SK-N-SH (cell line): ENCODE measurements around the gene OR13G1. TPM values are rescaled to one million over a fixed set of nuclear protein-coding genes. Genes with fewer than 3 reads are reported as not detected.
A peak's percentile ranks its signal among the peaks of the same experiment; 100 is the strongest.

Source experiments
- CTCF ChIA-PET: fragments of 300-600, 350-600 bp; formaldehyde crosslinking; extraction: SDS; loops from one replicate; lab custom pipeline; 2021; lab: Yijun Ruan, JAX
- POLR2A ChIA-PET: fragments of 350-600 bp; sonication (Branson Sonifier 250); formaldehyde crosslinking; extraction: SDS; loops from one replicate; lab custom pipeline; 2020; ENCODE audit warnings: antibody characterized with exemption, inconsistent platforms; lab: Yijun Ruan, JAX
- DNase-seq: peaks from one replicate; pipeline ENCODE4 v3.0.0; 2012
- H2AFZ ChIP-seq: fragments of 200-600 bp; sonication (generic); 2 replicates; pipeline ENCODE4 v1.8.1; 2016; ENCODE audit warnings: antibody characterized with exemption, mild to moderate bottlenecking, low read depth
- H3F3A ChIP-seq: fragments of 200-600 bp; sonication (generic); replicated peaks from 2 replicates; pipeline ENCODE3; 2016; ENCODE audit warnings: antibody characterized with exemption, mild to moderate bottlenecking; ENCODE audit not compliant: insufficient read depth
- H3K27ac ChIP-seq, 2 experiments: fragments of 200-500 bp in 1 of 2; fragments of 200-600 bp in 1 of 2; sonication (Bioruptor generic) in 1 of 2; sonication (generic), shearing (Covaris generic) in 1 of 2; 2 replicates each; pipeline versions ENCODE4 v1.5.1 to v1.6.1; 2014 to 2016; ENCODE audit warnings: low read depth in 2 of 2, inconsistent platforms in 1 of 2, low read length in 1 of 2, mild to moderate bottlenecking in 1 of 2, mixed read lengths in 1 of 2
- H3K27me3 ChIP-seq: fragments of 200-600 bp; sonication (generic), shearing (Covaris generic); 2 replicates; pipeline ENCODE4 v1.6.1; 2016; ENCODE audit warnings: mixed run types; ENCODE audit not compliant: insufficient read depth
- H3K36me3 ChIP-seq, 2 experiments: fragments of 200-500 bp in 1 of 2; fragments of 200-600 bp in 1 of 2; sonication (Bioruptor generic) in 1 of 2; sonication (generic) in 1 of 2; replicated peaks in 1 of 2; 2 replicates each; pipeline versions ENCODE3 to v1.5.1; 2014 to 2016; ENCODE audit warnings: low read length in 1 of 2, mild to moderate bottlenecking in 1 of 2; ENCODE audit not compliant: insufficient read depth in 2 of 2, control insufficient read depth in 1 of 2
- H3K4me1 ChIP-seq, 2 experiments: fragments of 200-500 bp in 1 of 2; fragments of 200-600 bp in 1 of 2; sonication (Bioruptor generic) in 1 of 2; sonication (generic), shearing (Covaris generic) in 1 of 2; 2 replicates each; pipeline versions ENCODE4 v1.5.1 to v1.6.1; 2014 to 2016; ENCODE audit warnings: low read depth in 1 of 2, low read length in 1 of 2, mixed run types in 1 of 2; ENCODE audit not compliant: insufficient read depth in 2 of 2, control insufficient read depth in 1 of 2
- H3K4me2 ChIP-seq: fragments of 200-600 bp; sonication (generic), shearing (Covaris generic); 2 replicates; pipeline ENCODE4 v1.6.1; 2017; ENCODE audit warnings: mixed run types
- H3K4me3 ChIP-seq, 2 experiments: fragments of 200-500 bp in 1 of 2; fragments of 200-600 bp in 1 of 2; sonication (Bioruptor generic) in 1 of 2; sonication (generic), shearing (Covaris generic) in 1 of 2; 2 replicates each; pipeline versions ENCODE4 v1.5.1 to v1.8.1; 2014 to 2016; ENCODE audit warnings: low read depth in 2 of 2, inconsistent platforms in 1 of 2, low read length in 1 of 2, mild to moderate bottlenecking in 1 of 2, mixed read lengths in 1 of 2, moderate library complexity in 1 of 2
- H3K79me2 ChIP-seq: fragments of 200-600 bp; sonication (generic); 2 replicates; pipeline ENCODE4 v1.8.1; 2017; ENCODE audit warnings: mild to moderate bottlenecking; ENCODE audit not compliant: insufficient read depth
- H3K9ac ChIP-seq: fragments of 200-600 bp; sonication (generic); 2 replicates; pipeline ENCODE4 v1.6.1; 2017; ENCODE audit warnings: mixed run types
- H3K9me2 ChIP-seq: fragments of 200-600 bp; sonication (generic); 2 replicates; pipeline ENCODE4 v1.6.1; 2017; ENCODE audit warnings: mixed run types
- H3K9me3 ChIP-seq: fragments of 200-600 bp; sonication (generic); 2 replicates; pipeline ENCODE4 v1.6.1; 2017; ENCODE audit warnings: mixed run types, mild to moderate bottlenecking, moderate library complexity
- H4K20me1 ChIP-seq: fragments of 200-600 bp; sonication (generic); 2 replicates; pipeline ENCODE4 v1.6.1; 2017; ENCODE audit warnings: mild to moderate bottlenecking, mixed run types; ENCODE audit not compliant: insufficient read depth
- GABPA ChIP-seq: IDR thresholded peaks from 2 replicates; pipeline ENCODE4 v1.4.0; 2012; ENCODE audit warnings: low read depth, mild to moderate bottlenecking
- GATA2 ChIP-seq: sonication (generic); formaldehyde crosslinking; IDR thresholded peaks from 2 replicates; pipeline ENCODE4 v1.5.0; 2020; ENCODE audit warnings: mild to moderate bottlenecking, missing genetic modification reagents
- JUND ChIP-seq: IDR thresholded peaks from 2 replicates; pipeline ENCODE4 v1.4.0; 2012
- MEF2A ChIP-seq: IDR thresholded peaks from 2 replicates; pipeline ENCODE4 v1.4.0; 2012; ENCODE audit warnings: low read depth, borderline replicate concordance
- MXI1 ChIP-seq: IDR thresholded peaks from 2 replicates; pipeline ENCODE4 v1.6.1; 2012; ENCODE audit warnings: mild to moderate bottlenecking, low read depth, low read length, improper control_type of control experiment
- NRF1 ChIP-seq: IDR thresholded peaks from 2 replicates; pipeline ENCODE4 v1.6.1; 2012; ENCODE audit warnings: low read depth, mild to moderate bottlenecking, low read length
- POLR2AphosphoS5 ChIP-seq: IDR thresholded peaks from 2 replicates; pipeline ENCODE4 v1.6.1; 2012; ENCODE audit warnings: low read depth, low read length
- RXRA ChIP-seq: IDR thresholded peaks from 2 replicates; pipeline ENCODE4 v1.4.0; 2012; ENCODE audit warnings: low read depth, mild to moderate bottlenecking, borderline replicate concordance
- SIN3A ChIP-seq: IDR thresholded peaks from 2 replicates; pipeline ENCODE4 v1.6.1; 2012; ENCODE audit warnings: low read depth, mild to moderate bottlenecking, low read length, moderate library complexity, borderline replicate concordance
- WGBS: methylation state at CpG from one replicate; pipeline ENCODE4 v1.1.6; 2017; ENCODE audit warnings: low lambda C conversion rate; 5-methylcytosine and 5-hydroxymethylcytosine counted together
- polyA plus RNA-seq, 3 experiments: library from polyadenylated mRNA; depleted of rRNA; stranded (reverse); fragments of >200 nt; gene quantifications; 2 replicates each; pipeline ENCODE4 v1.2.3, GENCODE V29; 2012

The OR13G1 gene
- polyA plus RNA-seq, 1 of the 3 experiments (the other 2 are of a cell fraction): not detected

DNA sequence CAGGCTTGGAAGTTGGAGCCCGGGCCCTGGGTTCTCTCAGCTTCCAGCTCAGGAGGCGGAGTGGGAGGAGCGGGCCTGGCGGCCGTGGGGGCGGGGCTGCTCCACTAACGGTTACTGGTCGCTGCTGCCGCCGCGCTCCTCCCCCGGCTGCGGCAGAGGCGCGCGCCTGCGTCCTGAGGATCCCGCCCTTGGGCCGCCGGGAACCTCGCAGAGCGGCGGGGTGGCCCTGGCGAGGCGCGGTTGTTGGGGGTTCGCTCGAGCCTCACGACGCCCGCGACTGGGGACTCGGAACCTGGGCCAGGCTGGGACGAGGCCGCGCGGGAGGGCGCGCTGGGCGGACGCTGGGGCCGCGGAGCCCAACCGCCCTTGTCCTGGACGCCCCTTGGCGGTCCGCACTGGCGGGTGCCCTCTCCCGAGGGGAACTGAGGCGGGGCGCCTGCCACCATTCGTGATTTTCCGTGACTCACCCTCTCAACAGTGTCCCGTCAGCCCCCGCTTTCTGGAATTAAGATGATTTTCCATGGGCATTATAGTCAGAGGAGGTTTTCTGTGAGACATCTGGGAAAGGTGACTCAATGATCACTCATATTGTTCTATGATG is 40.1 kb downstream of the OR13G1 start:
- no peaks in the 10 kb centered on the region for H3K79me2 ChIP-seq
- peak; percentile 22; the same call in 1 of the 2 replicates for TF ChIP-seq NRF1
- TF ChIP-seq POLR2AphosphoS5: no peak
- peak; percentile 65 for DNase-seq
- H3K9me3 ChIP-seq: no peaks in the 10 kb centered on the region
- H3K27me3 ChIP-seq: no peaks in the 10 kb centered on the region; the same call in 1 of the 2 replicates
- no peak overlapping the region for H3K9ac ChIP-seq
- CTCF ChIA-PET: no interaction called here
- H3K27ac ChIP-seq: no peak overlapping the region
- whole genome bisulfite sequencing: 12% methylated on average over 6 of the region's 55 CpGs
- no peaks in the 10 kb centered on the region for H3K36me3 ChIP-seq
- H3K4me3 ChIP-seq: peak overlapping the region in 1 of 2 experiments; percentile 26; a peak in 1 of 4 replicates
- peak overlapping the region; percentile 60 for H3K4me2 ChIP-seq
- H4K20me1 ChIP-seq: no peaks in the 10 kb centered on the region
- no peaks in the 10 kb centered on the region for H3K4me1 ChIP-seq
- no peaks in the 10 kb centered on the region for H3F3A ChIP-seq
- H3K9me2 ChIP-seq: no peaks in the 10 kb centered on the region
- POLR2A ChIA-PET: no interaction called here
- peak overlapping the region; percentile 56; the same call in 1 of the 2 replicates for H2AFZ ChIP-seq

DNA sequence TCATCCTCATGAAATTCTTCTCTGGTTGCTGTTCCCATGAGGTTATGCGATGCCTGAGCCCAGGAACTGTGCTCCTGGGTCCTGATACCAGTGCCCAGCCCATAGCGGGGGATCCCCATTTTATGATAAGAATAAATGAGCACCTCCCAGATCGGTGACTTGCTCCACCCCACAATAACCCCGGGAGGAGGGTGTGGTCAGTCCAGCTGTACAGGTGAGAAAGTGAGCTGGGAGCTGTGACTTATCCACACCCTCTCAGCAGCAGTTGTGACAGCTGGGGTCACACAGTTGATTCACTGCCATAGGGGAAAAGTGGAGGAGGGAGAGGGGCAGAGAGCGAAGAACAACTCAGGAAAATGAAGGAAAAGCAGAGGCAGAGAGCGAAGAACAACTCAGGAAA is 40.8 kb downstream of the OR13G1 start:
- POLR2A ChIA-PET: no interaction called here
- Histone ChIP-seq H2AFZ (0 out of 2 replicates have a peak overlapping the region, but pooled peaks have one; percentile 56), H3K27me3 (no peaks in the 10 kb centered on the region; the same call in 1 of the 2 replicates), H3K27ac (no peak overlapping the region), H3K9me3 (no peaks in the 10 kb centered on the region), H3K4me1 (no peaks in the 10 kb centered on the region), H3F3A (no peaks in the 10 kb centered on the region), H3K9me2 (no peaks in the 10 kb centered on the region), H3K79me2 (no peaks in the 10 kb centered on the region), H3K4me3 (no peak overlapping the region), H3K4me2 (peak overlapping the region; percentile 60; the same call in 1 of the 2 replicates), H3K9ac (no peak overlapping the region), H4K20me1 (no peaks in the 10 kb centered on the region), H3K36me3 (no peaks in the 10 kb centered on the region)
- DNase-seq: no peak
- TF ChIP-seq RXRA (no peak), MEF2A (no peak), JUND (no peak), GABPA (no peak)
- CTCF ChIA-PET: no interaction called here
- WGBS: 15% methylated on average over 6 of the region's 6 CpGs

DNA sequence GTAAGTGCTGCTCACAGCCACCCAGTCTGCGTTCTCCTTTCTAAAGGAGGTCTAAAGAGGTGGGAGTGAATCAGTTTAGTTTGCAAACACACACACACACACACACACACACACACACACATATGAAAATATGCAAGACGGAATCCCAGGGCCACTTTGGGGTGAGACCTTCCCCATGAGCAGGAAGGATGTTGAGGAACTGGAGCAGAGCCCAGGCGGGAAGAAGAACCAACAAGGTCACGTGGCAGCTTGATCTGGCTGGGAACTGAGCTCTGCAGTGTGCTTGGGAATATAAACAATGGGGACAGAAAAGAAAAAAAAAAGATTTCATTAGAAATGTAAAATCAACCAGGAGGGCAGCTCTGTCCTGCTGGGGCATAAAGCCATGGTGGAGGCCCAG is 41.5 kb downstream of the OR13G1 start:
- H3K9ac ChIP-seq: no peak overlapping the region
- ChIA-PET POLR2A (no interaction called here), CTCF (no interaction called here)
- no peaks in the 10 kb centered on the region for H3K79me2 ChIP-seq
- H3K27me3 ChIP-seq: no peaks in the 10 kb centered on the region; the same call in 1 of the 2 replicates
- no peak overlapping the region for H3K27ac ChIP-seq
- TF ChIP-seq SIN3A (no peak), MXI1 (no peak), GATA2 (CRISPR knock-in tag) (no peak)
- H3K36me3 ChIP-seq: no peaks in the 10 kb centered on the region
- no peaks in the 10 kb centered on the region for H3K4me1 ChIP-seq
- 4% methylated on average over 4 of the region's 4 CpGs for WGBS
- no peak for DNase-seq
- no peaks in the 10 kb centered on the region for H3K9me2 ChIP-seq
- no peak overlapping the region for H3K4me2 ChIP-seq
- no peaks in the 10 kb centered on the region for H4K20me1 ChIP-seq
- no peaks in the 10 kb centered on the region for H3K9me3 ChIP-seq
- no peak overlapping the region for H2AFZ ChIP-seq
- H3F3A ChIP-seq: no peaks in the 10 kb centered on the region
- H3K4me3 ChIP-seq: no peak overlapping the region
